Dermis microvascular lymphatic vessel endothelial cell (primary cell): Measurements from ENCODE around the gene ROBO2. TPM values are rescaled to one million over a fixed set of nuclear protein-coding genes. Genes with fewer than 3 reads are reported as not detected.

Experiments used
- DNase-seq, 2 donors: peaks; one replicate each; pipeline versions ENCODE4 v3.0.0 to v3.0.0-alpha.2; 2010; ENCODE audit warnings: low read depth in 2 of 2
- total RNA-seq: library from RNA; depleted of rRNA; stranded (reverse); fragments of >200 nt; gene quantifications from 2 replicates; pipeline ENCODE4 v1.2.1, GENCODE V29; 2014

ROBO2 gene
- total RNA-seq, 1 donor from 2014 or later, result under 0.01 TPM

DNA sequence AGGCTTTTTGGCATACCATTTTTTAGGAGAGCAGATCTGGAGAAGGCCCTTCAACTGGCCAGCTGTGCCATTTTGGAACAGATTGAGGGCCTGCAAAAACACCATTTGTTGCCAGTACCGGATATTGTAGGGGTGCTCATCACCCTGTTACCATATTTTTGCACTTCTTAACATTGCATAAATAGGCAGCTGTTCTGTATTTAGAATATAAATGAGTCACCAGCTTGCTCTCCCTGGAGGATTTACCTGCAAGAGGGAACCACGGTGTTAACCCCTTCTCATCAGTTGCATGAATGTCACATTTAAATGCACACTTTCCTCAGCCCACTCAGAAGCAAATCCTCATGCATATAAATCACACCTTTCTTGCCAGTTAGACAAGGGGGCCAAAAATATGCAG is 435.6 kb downstream of the ROBO2 start:
- no peak for DNase-seq

DNA sequence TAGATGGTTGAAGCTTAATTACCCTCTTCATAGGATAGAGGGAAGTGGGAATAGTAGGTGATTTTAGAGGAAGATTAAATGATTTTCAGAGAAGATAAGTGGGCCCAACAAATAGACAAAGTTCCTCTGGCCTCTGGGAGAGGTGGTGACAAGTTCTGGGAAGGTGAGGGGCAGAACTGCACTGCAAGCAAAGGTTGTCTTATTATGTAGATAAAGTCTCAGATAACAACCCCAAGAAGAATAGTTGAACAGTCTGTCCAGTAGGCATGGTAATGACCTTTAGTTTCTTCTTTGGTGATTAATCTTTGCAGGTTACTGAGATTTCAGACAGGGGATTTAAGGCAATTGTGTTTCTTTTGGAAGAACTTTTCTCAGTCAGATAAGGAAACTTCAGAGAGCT is 439.1 kb downstream of the ROBO2 start:
- no peak for DNase-seq

DNA sequence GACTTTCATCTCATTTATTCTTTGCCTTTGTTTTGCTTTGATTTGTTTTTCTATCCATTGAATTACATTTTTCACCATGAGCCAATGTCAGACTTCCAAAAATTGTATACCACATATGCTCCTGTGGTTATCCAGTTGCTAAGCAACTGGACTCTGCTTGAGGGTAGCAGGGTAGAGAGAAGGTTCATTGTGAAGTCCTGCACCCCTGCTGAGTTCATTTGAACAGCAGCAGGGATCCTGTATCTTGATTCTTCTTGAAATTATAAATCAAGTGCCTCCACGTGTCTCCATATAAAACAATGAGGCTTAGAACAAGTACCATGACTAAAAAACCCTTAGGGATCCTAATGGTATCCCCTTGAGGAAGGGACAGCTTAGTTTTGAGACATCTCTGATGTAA is 449.3 kb downstream of the ROBO2 start:
- DNase-seq, result no peak

DNA sequence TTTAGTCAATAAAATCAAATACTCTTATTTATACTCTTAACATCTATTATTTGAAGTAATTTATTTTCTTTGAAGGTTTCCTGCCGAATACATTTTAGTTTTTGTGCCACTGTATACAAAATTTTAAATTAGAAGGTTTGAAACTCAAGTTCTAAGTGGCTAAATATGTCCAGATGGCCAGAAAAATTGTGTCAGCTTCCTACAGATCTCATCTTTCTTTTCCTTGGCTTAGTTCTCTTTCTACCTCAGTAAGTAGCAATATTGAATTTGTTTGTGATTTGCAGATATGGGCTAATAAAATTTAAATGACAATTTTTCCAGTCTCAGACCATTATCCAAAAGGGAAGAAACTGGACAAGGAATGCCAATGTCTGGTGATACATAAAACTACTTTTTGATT is 452.1 kb downstream of the ROBO2 start:
- DNase-seq, result no peak

DNA sequence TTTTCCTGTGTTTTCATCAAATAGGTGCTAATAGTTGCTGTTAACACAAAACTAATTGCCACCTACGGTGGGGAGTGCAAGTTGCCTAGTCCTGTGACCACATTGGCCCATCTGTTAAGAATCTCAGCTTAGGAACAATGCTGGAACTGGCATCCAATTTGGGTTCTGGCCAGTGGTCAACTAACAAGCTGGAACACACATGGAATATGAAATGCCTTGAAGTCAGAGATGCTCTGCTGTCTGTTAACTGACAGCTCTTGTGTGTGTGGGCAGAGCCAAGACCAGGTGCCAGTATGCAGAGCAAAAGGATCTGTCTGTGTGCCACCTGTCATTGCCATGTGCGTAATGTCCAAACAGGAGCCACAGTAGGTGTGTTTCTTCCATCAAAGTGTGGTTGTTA is 460.8 kb downstream of the ROBO2 start:
- DNase-seq, result no peak

DNA sequence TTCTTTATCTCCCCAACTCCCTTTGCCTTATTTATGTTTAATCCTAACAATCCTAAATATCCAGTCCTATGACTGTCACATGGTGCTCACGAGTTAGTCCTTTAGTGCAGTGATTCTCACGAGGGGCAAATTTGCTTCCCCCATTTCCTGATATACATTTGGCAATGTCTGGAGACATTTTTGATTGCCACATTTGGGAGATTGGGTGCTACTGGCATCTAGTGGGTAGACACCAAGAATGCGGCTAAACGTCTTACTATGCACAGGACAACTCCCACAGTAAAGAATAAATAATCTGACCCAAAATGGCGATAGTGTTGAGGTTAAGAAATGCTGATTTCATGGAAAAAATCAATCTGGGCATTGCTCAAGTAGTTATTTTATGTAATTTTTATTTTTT is 466.5 kb downstream of the ROBO2 start:
- DNase-seq, result no peak

DNA sequence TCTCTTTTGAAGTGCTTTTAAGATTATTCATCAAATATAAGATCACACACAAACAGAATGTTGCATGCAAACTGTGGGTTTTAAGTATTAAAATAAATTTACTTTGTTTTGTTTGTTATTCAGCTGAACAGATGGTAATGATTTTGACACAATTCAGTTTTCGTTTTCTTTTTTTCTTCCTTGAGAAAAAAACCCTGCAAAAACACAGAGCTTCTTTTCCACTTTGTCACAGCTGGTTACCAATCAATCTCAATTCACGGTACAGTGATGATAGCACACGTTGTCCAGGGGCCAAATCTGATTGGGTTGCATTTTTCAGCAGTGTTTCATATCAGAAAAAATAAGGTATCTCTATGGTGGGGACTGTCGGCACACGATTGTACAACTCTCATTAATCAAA is 473.6 kb downstream of the ROBO2 start:
- no peak for DNase-seq

DNA sequence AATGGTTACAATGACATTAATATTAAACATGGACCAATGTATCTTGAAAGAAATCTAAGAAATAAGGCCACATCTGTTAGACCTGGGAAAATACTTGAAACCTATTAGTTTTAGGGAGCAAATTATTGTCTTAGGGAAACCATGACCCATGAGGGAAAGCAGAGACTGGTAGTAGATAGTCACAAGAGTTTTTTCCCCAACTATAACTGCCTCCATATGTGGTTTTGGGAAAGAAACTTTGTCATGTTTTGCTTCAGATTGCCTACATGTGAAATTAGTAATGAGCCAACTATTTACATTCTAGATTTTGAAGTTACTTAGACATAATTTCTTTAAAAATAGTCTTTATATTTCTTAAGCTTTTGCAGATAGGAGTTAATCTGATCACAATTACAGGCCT is 474.9 kb downstream of the ROBO2 start:
- DNase-seq, result no peak

DNA sequence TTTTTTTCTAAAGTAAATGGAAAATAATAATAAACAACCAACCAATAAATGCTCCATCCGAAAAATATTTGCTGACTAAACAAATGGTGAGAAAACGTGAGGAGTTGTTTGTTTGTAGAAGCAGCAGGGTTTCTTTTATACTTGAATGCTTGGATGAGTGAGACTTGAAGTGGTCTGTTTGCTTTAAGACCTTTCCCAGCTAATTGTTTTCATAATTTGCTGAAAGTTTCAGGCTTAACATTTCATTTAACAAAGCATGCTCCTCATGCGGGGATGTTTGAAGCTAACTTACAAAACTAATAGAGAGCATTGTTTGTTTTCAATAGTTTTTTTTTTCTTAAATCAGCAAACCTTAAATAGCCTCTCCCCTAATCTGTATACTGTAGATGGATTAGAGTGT is 484.6 kb downstream of the ROBO2 start:
- no peak for DNase-seq

DNA sequence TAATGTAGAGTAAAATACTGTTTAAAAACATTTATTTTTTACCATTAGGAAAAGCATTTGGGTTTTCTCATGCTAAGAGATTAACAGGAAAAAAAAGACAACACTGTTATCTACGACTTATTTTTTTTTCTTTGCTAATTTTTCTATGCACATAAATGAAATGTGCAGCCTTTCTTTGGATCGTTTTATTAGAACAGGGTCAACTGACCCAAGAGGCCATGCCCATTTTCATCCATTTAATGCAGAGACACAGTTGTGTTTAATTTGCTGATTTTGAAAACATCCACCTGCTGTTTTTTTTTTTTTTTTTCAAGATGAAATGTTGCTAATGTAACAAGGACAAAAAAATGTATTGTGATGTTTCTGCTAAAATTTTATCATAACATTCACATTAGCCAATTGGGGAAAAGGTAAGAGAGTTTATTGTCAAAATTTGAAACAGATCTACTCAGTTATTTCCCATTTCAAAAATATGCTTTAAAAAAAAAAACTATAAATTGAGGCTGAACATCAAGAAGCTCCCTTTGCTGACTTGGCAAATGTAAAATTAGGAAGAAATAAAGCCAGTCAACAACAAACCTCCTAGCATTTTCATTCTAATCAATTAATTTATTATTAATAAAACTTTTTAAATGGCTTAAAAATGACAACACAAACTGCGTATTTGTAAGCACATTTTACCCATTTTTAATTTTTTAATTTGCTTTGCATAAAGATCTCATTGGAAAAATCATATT is 485.2 kb downstream of the ROBO2 start:
- no peak for DNase-seq

DNA sequence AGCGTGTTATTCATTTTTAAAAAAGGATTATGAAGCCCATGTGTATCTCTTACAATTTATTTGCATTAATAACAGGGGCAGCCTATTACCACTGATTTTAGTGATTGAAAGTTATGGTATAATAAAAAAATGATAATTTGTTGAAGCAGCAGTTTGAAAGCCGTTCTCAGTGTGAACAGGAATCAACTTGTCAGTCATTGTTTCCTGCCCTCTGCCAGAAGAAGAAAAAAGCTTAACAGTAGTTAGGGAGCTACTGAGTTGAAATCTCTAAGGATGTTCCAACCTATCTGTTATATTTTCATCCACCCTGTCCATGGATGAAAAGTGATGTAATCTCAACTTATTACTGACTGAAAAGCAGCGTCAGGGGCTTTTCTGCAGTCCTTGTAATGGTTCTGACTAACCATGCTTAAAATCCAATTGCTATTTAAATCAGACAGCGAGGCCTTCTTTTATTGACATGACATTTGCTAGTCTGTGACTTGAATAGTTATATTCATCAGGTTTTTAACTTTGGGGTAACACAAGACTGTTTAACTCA is 486.7 kb downstream of the ROBO2 start:
- no peak for DNase-seq

DNA sequence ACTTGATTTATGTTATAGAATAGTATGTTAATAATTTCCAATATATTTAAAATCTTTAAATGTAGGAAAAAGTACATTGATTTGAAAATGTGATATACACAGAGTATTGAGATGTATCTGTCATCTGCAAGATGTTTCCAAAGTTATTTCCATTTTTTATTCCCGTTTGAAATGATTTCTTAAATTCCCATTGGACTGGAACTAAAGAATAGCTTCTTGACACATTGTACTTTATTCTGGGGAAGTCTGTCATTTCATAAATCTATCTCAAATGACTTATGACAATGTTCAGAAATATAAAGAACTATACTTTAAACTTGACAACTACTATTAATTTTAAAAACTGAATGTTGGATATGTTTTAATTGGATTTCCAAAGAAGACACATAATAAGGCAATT is 489.6 kb downstream of the ROBO2 start:
- no peak for DNase-seq

DNA sequence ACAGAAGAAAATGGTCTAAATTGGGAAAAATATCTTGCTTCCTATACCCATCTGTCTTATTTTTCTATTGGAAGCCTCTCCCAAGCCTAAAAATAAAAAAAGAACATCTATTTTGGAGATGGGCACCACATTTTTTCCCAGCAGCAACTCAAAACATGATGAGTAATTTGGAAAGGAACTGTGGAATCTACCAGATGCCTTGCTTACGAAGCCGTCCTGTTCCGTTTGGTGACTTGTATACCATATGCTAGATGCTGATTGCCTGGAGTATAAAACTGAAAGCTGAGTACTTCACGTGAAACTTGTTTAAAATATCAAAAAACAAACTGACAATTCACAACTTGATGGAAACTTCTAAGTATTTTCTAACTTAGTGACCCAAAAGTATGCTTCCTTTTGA is 491.0 kb downstream of the ROBO2 start:
- DNase-seq, result no peak

DNA sequence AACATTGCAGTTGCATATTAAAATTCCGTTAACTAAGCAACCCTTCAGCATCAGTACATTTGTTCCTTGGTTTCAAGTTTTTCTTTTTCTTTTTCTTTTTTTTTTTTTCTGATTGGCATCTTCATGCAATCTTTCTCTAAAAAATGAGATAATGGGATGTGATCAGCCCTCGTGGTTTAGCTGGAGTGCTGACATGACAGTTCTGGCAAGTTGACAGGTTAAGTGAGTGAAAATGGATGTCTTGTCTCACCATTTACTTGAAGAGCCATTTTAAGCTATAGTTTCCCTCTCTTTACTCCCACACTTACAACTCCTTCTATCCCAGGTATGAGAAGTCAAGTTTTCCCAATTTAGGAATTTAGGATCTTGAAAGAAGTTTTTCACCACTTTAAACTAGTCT is 495.2 kb downstream of the ROBO2 start:
- no peak for DNase-seq

DNA sequence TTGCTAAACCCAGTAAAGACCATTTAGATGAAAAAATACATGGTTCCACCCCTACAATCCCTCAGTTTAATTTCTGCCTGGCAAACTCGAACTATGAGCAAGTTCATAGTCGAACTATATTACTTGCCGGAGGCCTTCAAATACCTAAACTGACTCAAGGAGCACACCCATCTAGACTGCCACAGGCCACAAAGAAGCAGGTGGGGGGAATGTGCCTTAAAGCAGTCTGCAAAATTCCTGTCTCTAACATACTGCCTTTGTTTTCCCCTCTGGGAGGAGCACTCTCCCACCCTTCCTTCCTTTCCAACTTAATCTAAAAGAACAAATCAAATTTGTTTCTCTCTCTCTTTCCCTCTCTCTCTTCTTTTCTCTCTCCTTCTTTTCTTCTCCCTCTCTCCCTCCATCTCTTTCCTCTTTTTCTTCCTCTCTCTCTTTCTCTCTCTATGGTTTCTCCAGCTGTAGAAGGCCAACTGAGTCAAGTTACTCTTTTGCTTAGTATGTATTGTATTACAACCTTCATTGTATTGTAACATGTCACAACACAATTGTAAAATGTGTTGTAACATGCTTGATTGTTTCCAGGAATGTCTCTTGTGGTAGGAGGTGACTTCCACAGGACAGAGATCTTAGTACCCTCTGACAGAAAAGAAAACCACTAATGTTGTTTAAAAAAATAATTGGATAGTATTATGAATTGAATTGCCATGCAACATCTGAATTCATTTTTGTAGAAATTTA is 496.3 kb downstream of the ROBO2 start:
- DNase-seq, result no peak

DNA sequence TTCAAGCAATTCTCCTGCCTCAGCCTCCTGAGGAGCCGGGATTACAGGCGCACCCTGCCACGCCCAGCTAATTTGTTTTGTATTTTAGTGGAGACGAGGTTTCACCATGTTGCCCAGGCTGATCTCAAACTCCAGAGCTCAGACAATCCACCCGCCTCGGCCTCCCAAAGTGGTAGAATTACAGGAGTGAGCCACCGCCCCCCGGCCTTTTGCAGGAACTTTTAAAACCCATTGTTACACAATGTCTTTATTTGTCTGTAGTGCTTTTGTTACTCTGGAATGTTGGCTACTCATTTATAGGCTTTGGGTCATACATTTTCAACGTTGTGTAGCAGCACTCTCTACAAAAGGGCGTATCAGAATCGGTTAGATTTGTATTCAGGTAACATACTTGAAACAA is 499.1 kb downstream of the ROBO2 start:
- DNase-seq, result no peak

DNA sequence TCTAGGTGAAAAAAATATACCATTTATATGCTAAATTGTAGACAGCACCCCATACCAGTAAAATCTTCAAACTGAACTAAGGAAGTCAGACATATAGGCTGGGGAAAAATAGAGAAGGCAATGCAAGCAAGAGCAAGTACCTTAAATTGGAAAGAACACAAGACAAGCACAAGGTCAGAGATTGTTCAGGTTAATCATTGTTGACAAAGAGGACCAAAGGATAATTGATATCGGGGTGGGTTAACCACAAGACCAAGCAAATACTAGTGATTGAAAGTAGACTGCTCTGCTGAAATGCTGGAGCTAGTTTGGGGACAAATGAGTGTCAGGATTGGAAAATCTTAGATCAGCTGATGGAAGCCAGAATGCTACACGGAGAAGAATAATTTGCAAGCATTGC is 499.8 kb downstream of the ROBO2 start:
- no peak for DNase-seq

DNA sequence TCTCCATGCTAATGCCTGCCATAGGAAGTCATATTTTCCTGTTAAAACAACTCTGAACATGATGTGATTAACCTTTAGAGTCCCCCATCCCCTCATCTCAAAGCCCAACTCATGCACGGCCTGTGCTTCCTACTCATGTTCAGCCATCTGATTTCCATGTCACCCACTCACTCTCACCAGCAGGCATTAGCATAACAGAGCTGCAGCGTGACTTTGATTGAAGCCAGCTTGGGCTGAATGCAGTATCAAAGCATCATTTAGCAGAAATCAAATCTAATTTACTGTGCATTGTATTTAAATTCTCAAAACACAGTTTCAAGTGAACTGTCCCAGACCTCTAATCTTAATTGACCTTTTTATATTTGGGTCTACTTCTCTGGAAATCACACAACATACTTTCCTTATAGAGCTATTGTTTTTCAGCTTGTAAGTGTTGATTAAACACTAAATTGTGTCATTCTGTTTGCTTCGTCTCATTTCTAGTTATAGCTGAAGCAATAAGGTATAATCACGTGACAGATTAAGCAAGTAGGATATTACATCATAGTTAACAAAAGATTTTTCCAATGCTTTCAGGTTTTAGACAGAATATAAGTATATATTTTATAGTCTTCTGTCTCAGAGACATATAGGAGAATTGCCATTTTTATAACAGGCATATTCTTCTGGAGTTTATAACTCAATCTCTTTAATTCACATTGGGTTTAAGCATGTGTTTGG is 501.5 kb downstream of the ROBO2 start:
- no peak for DNase-seq

DNA sequence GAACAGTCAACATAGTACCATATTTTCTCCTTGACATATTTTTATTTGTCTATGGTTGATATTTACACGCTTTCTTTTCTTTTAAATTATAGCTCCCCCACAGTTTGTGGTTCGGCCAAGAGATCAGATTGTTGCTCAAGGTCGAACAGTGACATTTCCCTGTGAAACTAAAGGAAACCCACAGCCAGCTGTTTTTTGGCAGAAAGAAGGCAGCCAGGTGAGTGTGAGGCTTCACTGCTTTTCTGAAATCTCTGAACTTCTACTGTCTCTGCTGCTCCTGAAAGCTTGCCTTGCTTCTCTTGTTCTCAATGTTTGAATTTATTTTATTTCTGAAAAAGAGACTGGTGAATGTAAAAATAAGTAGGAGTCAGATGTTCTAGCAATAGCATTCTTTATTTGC is 506.3 kb downstream of the ROBO2 start:
- DNase-seq, result no peak

DNA sequence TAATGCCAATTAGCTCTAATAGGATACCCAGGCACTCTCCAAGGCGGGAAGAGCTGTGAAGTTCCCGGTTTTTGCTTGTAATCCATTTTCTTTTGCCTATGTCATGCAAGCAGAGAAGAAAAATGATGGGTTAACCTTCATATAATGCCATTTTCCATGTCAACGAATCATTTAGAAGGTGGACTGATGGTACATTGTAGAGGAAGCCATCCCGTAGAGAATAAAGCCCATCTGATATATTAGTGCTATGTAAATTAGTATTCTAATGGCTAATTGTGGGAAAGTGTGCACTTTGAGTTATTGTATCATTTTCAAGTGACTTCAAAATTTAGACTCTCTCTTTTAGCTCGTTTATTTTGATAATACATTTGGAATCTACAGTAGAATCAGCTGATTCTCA is 509.1 kb downstream of the ROBO2 start:
- no peak for DNase-seq

DNA sequence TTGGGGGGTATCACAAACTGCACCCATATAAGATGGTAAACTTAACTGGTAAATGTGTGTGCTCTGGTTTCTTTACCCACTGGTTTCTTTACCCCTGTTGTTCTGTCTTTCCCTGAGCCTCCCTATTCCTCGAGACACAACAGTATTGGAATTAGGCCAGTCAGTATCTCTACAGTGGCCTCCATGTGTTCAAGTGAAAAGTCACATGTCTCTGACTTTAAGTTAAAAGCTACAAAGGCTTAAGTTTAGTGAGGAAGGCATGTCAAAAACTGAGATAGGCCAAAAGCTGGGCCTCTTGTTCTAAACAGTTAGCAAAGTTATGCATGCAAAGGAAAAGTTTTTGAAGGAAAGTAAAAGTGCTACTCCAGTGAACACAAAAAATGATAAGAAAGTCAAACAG is 513.3 kb downstream of the ROBO2 start:
- DNase-seq, result no peak

DNA sequence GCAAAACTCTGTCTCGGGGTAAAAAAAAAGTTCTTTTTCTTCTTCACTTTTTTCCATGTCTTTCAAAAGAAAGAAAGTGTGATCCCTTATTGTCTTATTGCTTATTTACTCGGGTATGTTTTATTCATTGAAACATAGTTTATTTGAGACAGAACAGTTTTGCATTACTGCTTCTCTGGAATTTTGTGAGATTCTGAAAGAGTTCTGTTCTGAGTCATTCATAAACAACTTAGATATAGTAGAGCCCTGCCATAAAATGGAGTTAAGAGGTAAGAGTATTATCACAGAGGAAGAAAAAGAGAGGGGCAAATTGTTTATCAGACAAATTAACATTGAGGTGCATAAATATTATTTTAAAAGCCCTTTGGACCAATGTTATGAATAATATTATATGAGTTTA is 522.2 kb downstream of the ROBO2 start:
- no peak for DNase-seq

DNA sequence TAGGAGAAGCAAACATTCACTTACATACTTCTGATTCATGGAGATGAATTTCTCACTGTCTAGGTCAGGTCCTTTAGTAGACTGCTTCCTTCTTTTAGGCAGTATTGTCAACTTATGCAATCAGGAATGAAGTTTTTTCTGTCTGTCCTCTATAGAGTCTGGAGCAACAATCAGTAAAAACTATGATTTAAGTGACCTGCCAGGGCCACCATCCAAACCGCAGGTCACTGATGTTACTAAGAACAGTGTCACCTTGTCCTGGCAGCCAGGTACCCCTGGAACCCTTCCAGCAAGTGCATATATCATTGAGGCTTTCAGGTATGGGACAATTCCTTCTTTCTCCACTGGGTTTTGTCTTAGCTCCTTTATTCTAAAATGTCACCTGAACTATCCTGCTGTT is 523.1 kb downstream of the ROBO2 start:
- no peak for DNase-seq
